LNCaP clone FGC (cell line): Measurements from ENCODE around the gene DDX51.

Source experiments
- DNase-seq: peaks from one replicate; pipeline ENCODE4 v3.0.0-alpha.2; 2011; ENCODE audit warnings: low read depth
- H3K4me3 ChIP-seq: 2 replicates; pipeline ENCODE4 v1.5.1; 2011; ENCODE audit warnings: mild to moderate bottlenecking, low read depth, low read length, control low read depth
- TF ChIP-seq, protein P1 (sequence below): IDR thresholded peaks from 2 replicates; pipeline ENCODE4 v1.5.1; 2012; ENCODE audit warnings: mild to moderate bottlenecking; ENCODE audit not compliant: control insufficient read depth, insufficient read depth; ENCODE audit errors: extremely low read depth

DDX51 gene

DNA sequence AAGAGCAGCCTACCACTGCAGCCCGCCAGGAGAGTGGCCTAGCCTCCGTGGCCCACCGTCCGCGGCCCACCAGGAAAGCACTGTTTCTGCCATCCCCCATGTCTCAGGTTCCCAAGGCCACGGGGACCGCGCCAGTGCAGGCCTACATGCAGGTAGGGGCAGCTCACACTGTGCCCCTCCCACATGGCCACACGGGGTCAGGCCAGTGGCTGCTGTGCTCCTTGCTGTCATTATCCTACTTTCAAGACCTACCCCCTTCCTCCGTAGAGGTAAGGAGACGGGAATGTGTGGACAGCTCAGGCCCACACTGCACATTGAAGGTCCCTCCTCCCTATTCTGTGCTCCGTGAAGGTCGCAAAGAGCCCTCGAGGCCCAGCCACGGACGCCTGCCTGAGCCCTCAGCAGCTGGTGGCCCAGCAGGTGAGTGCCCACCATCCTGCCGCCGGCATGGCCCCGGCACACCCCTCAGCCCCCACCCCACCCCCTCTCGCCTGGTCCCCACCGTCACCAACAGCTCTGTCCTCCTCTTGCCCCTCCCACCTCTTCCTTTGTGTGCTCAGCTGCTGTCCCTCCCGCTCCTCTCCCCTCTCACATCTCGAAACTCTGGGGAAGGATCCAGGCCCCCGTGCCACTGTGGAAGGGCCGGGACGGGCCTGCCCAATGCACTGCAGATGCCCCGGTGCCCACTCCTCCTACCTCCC lies 10.0 kb downstream of the DDX51 start:
- TF ChIP-seq, protein P1, sequence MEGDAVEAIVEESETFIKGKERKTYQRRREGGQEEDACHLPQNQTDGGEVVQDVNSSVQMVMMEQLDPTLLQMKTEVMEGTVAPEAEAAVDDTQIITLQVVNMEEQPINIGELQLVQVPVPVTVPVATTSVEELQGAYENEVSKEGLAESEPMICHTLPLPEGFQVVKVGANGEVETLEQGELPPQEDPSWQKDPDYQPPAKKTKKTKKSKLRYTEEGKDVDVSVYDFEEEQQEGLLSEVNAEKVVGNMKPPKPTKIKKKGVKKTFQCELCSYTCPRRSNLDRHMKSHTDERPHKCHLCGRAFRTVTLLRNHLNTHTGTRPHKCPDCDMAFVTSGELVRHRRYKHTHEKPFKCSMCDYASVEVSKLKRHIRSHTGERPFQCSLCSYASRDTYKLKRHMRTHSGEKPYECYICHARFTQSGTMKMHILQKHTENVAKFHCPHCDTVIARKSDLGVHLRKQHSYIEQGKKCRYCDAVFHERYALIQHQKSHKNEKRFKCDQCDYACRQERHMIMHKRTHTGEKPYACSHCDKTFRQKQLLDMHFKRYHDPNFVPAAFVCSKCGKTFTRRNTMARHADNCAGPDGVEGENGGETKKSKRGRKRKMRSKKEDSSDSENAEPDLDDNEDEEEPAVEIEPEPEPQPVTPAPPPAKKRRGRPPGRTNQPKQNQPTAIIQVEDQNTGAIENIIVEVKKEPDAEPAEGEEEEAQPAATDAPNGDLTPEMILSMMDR: no peak
- DNase-seq: no peak
- H3K4me3 ChIP-seq: no peak overlapping the region

DNA sequence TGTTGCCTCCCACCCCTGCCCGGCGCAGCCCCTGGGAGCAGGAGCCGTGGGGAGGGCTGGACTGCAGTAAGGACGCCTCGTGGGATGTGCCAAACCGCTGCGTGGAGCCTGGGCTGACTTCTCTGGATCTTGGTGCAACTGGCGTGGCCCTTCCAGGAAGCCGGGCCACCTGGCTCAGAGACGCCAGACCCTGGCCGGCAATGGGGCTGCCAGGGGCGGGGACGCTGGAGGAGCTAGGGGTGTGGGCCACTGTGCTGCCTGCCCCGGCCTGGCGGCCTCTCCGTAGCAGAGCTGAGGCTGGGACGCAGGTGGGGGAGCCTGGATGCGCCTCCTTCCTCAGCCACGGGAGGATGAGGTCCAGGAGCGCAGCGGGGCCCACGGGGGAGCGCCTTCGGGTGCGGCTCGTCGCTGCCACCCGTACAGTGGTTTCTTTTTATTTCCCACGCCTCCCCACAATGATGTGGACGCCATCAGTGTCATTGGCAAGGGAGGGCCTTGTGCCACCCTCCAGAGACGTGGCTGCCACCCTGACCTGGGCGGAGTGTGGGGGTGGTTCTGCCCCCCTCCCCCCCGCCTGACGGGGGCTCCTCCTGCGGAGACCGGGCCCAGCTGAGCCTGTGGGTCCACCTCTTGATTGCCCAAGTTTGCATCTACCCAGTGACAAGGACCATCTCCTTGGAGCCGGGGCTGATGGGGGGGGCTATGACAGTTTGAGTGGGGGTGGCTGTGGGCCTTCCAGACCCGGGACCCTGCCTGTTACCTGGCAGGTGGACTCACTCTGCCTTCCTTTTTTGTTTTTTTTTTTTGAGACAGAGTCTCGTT lies 11.3 kb downstream of the DDX51 start:
- TF ChIP-seq, protein P1: no peak
- no peak for DNase-seq
- H3K4me3 ChIP-seq: no peak overlapping the region

DNA sequence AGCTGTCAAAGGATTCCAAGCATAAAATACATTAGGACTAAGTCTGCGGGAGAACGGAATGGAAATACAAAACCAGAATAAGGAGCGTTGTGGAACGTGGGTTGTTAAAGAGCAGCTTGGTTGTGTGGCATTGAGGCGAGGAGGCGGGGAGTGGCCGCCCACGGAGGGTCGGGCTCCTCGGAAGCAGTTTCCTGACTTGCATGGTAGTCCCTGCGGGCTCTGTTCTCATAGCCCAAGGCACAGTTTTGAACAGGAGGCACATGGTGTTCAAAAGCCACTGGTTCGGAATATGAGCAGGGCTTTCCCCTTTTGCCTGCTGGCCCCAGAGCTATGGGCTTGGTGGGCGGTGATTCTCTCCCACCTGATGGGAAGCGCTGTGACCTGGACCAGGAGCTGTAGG lies 12.2 kb downstream of the DDX51 start:
- TF ChIP-seq, protein P1: no peak
- no peak for DNase-seq
- H3K4me3 ChIP-seq: no peak overlapping the region

DNA sequence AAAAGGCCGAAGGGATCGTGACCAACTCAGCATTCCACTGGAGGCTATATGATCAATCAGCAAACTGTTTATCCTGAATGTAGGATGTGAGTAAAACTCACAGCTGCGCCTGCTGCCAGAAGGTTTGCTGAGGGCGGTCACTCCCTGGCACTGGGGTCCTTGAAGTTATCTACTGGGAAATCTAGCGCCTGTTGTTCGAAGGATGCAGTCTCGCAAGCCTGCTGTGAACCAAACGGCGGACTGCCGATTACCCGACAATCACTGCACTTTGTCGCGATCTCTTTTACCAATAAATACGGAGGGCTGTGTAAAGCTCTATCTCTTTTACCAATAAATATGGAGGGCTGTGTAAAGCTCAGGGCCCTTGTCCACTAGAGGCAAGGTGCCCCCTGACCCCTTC lies 12.9 kb downstream of the DDX51 start:
- no peak overlapping the region for H3K4me3 ChIP-seq
- TF ChIP-seq, protein P1: no peak
- DNase-seq: no peak

DNA sequence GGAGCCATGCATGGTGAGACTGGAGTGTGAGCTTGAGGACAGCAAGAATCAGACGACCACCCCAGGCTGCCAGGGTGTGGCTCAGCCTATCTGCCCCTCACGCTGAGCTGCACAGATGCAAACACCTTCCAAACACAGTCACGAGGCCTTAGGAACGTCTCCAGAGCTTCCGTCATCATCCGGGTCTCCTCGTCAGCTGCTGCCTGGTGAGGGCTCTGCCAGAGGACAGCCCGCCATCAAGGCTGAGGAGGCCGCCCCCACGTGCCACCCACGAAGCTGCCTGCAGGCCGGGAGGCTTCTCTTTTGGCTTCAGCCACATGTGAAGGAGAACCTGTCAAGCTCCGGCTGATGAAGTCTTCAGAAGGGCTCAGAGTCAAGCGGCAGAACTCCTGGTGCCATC lies 13.4 kb downstream of the DDX51 start:
- TF ChIP-seq, protein P1: no peak
- DNase-seq: no peak
- H3K4me3 ChIP-seq: no peak overlapping the region

DNA sequence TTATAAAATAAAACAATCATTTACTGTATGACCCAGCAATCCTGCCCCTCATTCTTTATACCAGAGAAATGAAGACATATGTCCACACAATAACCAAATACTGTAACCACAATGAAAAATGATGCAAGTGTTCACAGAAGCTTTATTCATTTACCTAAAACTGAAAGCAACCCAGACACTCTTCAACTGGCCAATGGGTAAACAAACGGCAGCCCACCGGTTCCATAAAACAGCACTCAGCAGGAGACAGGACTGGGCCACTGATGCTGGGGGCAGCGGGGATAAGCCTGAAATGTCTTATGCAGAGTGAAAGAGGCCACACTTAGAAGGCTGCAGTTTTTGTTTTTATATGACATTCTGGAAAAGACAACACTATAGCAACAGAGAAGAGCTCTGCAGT lies 15.1 kb downstream of the DDX51 start:
- H3K4me3 ChIP-seq: no peak overlapping the region
- TF ChIP-seq, protein P1: no peak
- no peak for DNase-seq

DNA sequence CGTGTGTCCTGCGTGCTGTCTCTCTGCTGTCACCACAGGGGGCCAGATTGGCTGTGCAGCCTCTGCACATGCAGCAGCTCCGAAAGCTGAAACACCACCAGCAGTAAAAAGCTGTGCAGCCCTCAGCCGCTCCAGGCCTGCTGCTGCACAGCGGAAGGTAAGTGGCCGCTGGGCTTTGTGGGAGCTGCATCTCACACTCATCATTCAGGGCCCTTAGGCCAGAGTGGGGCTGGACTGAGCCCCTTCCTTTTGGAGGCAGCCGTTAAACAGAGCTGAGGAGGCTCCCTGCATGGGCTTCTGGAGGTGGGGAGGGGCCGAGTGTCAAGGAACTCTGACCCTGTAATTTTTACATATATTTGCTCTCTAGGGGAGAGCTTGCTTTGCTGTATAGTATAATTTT lies 17.1 kb downstream of the DDX51 start:
- TF ChIP-seq, protein P1: no peak
- no peak for DNase-seq
- H3K4me3 ChIP-seq: no peak overlapping the region
